GM21381 (cell line): ENCODE measurements around the gene LCLAT1.
"Not testable (repeated sequence)": the region's sequence is repeated elsewhere in the genome, so short reads cannot be mapped to it uniquely, and the experiment has no call there.

Experiments
- ATAC-seq: cut with Tn5 transposase; IDR thresholded peaks from one replicate; pipeline ENCODE4 v1.9.1; 2021; ENCODE audit warnings: mild to moderate bottlenecking, moderate library complexity; ENCODE audit not compliant: unreplicated experiment

The LCLAT1 gene

DNA sequence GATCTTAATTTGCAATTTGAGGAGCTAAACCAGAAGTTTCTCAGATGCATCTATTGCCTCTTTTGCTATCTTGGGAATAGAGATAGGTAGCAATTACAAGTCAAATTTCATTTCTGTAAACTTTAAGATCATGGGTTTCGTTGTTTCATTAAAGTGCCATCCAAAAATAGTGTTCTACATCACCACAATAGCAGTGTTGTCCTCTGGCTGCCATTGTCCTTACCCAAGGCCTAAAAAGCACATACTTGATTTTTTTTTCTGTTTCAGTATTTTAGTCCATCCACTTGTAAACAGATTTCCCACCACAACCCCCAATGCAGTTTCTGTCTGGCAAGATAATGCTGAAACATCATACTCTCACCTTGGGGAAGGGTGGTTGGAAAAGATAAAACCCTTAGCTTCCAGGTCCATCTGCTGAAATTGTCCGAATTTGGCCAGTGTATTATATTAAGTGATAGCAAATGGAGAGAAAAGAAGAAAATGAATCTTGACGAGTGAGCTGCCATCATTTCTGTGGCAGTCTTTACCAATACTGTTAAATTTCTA is 136.2 kb downstream of the LCLAT1 start:
- no peak for ATAC-seq

DNA sequence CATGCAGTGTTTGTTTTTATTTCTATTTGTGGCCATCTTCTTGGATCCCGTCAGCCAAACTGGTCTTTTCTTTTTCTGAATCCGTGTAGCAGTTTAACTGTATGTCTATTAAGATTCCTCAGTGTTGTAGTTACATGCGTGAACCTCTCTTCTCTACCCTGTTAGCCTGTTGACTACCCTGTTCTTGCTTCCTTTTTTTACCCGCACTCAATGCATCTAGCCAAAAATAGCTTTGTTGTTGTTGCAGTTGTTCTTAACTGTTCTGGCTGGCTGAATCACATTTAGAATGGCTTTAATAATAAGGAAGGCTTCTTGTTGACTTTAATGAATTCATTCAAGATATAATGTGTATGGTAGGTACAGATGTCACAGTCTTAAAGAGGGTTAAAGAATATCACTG is 137.1 kb downstream of the LCLAT1 start:
- ATAC-seq = peak; percentile 77

DNA sequence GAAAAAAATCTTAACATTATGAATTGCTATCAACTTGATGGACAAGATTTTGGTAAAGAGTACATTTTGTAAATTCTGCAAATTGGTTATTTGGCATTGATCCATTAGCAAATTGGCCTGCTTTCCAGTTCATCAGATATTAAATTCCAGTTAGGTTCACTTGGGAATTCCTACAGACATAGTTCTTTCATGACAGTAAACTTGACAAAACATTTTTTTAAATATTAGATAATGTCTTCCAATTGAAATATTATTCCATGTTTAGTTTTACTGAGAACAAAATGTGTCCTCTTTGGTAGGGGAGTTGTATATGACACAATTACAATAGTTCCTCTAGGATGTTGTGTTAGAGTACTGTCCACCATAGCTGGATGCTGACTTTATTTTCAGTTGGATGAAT is 141.9 kb downstream of the LCLAT1 start:
- ATAC-seq = no peak

DNA sequence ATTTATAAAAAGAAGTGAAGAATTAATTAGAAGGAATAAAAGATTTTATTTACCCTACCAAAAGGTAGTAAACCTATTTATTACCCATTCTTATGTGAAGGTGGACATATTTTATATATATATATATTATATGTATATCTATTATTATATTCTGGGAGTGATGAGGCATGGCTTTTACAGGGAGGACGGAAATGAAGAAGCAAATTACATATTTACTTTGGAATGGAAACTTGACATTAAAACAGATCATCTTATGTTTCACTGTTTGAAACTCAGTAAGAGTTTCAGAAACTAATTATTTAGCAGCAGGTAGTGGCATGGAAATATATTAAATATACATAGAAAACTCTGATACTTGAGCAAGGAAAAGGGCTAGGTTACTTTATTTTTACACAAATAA is 143.4 kb downstream of the LCLAT1 start:
- ATAC-seq = no peak

DNA sequence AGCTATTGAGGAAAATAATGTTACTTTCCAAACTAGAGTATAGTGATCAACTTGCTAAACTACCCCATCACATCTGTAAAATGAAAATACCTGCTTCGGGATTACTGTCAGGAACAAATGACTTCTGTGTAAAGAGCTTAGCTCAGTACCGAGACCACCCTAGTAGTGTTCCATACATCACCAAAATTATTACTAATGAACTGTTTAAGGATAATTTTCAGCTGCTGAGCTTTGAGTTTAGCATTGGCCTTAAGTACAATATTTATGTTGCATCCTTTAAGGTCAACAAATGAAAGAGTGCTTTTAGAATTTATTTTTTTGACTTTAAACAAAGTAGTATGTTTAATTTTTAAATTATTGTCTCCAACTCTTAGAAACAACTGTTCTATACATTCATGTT is 144.1 kb downstream of the LCLAT1 start:
- no peak for ATAC-seq

DNA sequence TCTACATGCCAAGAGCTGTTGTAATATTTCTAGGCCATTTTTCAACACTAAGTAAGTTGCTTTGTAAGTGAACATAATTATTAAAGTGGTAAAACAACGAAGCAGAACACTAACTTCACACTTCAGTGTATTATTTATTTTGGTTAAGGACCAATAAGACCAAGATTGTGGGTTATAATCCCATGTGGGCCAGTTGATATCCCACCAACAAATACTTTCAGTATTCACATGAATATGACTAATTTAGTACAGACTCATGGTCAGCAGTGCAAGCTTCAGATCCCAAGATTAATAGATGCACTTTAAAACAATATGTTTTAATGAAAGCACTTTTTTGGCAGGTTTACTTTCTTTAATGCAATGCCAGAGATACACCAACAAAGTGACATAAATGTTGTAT is 154.3 kb downstream of the LCLAT1 start:
- ATAC-seq = no peak

DNA sequence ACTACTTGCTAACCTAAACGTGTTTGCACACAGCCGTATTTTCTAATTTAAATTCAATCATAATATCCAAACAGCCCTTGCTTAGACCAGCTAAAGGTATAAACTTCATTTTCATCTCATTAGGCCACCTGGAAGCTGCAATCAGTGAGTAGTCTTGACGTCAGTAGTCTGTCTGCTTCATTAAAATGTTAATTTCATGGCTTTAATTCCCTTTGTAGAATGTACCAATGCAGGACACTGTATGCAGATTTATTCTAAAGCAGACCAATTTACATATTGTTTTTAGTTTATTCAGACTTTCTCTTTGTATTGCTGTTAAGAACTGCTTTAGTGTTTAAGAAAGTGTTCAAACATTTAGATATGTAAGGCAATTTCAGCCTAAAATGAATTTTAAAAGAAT is 158.2 kb downstream of the LCLAT1 start:
- ATAC-seq = no peak

DNA sequence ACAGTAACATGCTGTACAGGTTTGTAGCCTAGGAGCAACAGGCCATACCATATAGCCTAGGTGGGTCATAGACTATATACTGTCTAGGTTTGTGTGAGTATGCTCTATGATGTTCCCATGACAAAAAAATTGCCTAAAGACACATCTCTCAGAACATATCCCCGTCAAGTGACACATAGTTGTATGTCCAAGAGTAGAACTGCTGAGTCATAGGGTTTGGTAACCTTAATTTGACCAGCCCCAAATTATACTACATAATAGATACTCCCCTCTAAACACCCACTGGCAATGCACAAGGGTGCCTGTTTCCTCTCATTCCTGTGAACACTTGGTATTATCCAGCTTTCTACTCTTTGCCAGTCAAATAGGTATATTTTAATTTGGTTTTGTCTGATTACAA is 161.6 kb downstream of the LCLAT1 start:
- ATAC-seq = no peak

DNA sequence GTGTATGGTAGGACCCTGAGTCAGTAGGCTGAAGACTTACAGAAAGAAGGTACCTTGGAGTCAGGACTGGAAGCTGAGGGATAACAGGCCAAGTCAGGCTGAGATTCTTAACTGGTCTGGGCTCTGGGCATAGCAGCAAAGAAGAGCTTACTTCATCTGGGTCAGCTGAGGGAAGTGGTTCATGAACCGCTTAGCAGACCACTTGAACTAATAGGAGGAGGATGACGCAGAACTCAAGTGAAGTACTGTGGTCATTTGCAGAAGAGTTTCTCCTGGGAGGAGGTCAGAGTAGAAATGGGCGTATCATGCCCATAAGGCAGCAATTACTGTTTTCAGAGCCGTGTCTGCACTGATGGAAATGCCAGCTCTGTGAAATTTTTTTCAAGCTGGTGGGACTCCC is 164.5 kb downstream of the LCLAT1 start:
- no peak for ATAC-seq

DNA sequence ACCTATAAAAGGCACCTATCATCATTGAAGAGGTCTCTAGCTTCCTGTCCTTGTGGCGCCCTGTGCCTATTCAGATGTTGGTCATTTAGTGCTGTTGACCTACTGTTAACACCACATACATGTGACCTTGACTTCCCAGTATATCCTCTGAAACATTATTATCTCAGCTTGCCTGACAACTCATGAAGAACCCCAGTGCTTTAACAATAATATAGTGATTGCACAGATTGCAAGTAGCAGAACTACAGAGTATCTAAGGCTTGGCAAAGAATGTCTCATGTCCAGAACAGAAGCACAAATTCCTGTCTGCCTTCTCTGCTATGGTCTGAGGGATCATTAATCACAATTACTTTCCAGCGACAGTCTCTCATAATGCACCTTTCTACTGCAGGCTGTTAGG is 165.3 kb downstream of the LCLAT1 start:
- no peak for ATAC-seq

DNA sequence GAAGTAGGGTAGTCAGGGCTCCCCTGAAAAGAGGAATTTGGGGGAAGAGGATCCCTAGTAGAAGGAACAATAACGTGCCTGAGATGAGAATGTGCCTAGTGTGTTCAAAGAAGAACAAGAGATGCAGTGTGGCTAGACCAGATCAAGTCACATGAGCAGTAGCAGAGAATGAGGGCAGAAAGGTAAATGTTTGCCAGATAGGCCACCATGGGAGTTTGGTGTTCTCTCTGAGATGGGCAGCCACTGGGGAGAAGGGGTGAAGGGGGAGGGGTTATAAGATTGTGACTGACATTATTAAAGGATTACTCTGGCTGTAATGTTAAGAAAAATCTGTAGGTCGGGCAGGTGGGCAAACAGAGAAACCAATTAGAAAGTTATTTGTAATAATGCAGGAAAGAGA is 166.0 kb downstream of the LCLAT1 start:
- ATAC-seq = no peak

DNA sequence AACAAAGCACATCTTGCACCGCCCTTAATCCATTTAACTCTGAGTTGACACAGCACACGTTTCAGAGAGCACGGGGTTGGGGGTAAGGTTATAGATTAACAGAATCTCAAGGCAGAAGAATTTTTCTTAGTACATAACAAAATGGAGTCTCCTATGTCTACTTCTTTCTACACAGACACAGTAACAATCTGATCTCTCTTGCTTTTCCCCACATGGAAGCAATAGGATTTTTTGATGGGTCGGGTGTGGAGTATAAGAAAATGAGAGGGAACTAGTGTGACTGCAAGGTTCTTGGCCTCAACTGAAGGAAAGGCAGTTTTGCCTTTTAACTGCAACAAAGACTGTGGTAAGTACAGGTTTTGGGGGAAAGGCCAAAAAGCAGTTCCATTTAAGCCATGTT is 167.2 kb downstream of the LCLAT1 start:
- not testable (repeated sequence) for ATAC-seq

DNA sequence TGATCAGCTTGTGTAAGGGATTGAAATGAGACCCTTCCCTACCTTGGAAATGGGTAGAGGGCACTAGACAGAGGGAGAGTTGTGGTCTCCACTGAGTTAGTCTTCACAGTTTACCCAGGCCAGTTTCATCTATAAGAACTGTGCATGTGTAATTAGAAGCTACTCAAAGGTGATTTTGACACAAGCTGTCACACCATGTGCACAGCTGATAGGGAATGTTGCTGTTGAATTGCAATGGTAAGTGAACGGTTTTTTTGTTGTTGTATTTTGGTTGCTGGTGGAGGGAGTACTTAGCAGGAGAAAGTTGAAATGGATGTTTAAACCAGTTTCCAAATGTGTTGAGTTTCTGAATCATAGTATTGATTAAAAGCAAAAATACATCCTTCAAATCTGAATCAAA is 168.9 kb downstream of the LCLAT1 start:
- ATAC-seq = no peak

DNA sequence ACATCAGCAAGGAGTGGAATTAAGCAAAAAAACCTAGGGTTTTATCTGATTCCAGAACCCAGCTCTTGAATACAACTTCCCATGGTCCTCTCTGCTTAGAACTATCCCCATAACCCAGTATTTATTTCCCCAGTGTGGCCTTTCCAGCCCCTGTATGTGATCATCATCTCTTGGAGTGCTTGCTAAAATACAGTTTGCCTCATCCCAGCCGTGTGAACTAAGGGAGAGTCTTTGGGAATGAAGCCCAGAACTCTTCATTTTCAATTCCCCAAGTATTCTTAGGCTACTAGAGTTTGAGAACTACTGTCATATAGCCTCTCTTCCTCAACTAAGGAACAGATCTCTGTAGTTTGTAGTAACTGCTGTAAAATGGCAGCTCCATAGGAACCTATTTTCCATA is 173.1 kb downstream of the LCLAT1 start:
- ATAC-seq = no peak

DNA sequence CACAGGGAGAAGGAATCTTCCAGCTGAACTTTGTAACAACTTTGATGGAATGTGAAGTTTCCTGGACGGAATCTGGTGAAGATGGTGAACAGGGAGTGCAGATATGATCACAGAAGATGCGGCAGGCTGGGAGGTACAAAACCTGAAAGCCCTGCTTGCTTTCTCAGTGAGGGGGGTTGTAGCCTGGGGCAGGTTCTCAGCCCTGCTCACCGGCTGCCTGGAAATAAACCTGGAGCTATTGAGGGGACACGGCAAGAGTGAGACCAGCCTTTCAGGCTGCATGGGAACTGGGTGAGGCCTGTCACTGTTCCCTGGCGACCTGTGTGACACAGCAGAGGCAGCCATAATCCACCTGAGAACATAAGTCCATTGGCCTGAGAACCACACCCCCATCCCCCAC is 174.8 kb downstream of the LCLAT1 start:
- no peak for ATAC-seq

DNA sequence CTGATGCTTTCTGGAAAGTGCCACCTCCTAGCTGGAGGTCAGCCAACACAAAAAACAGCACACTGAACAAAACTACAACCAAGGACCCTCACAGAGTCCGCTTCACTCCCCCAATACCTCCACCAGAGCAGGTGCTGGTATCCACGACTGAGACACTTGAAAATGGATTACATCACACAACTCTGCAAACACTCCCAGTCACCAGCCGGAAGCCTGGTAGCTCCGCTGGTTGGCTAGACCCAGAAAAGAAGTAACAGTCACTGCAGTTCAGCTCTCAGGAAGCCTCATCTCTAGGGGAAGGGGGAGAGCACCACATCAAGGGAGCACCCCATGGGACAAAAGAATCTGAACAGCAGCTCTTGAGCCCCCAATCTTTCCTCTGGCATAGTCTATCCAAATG is 175.4 kb downstream of the LCLAT1 start:
- ATAC-seq = no peak

DNA sequence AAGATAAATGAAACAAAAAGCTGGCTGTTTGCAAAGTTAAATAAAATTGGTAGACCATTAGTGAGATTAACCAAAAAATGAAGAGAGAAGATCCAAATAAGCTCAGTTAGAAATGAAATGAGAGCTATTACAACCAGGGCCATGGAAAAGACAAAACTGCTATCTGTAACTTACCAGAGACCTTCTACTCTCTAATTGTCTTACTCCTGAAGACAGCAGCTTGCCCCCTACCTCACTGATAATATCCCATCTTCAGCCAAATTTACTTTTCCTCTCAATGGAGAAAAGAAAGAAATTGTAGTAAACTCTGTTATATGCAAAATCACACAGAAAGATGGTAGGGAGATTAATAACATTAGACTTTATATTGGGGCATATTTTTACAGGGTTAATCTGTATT is 178.2 kb downstream of the LCLAT1 start:
- no peak for ATAC-seq

DNA sequence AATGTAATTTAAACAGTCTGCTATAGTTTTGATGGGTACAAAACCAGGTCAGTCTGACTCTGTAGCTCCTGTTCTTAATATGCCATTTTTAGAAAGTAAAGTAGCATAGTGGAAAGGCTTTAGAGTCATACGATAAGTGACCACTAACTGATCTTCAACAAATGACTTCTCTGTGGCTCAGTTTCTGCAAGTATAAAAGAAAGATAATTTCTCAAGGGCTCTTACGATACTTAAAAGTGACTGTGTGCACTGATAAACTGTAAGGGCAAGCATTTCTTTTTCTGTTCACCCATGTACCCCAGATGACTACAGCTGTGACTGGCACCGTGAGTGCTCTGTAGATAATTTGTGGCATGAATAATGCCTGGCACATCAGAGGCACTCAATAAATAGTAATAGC is 178.7 kb downstream of the LCLAT1 start:
- ATAC-seq = no peak

DNA sequence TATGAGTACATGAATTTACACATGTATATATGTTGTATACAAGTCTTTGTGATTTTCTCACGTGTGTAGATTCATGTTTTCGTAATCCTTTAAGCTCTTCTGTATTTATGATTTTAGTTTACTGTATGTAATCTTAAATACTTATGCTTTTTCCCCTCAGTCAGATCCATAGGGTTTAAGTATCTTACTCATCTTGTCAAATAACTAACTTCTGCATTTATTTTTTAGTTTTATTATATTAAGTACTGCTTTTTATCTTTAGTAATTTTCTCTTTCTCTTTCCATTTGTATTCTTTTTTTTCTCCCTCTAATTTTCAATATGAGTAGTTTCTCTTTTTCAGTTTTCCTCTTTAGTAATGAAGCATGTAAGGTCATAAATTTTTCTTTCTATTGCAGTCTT is 179.4 kb downstream of the LCLAT1 start:
- no peak for ATAC-seq

DNA sequence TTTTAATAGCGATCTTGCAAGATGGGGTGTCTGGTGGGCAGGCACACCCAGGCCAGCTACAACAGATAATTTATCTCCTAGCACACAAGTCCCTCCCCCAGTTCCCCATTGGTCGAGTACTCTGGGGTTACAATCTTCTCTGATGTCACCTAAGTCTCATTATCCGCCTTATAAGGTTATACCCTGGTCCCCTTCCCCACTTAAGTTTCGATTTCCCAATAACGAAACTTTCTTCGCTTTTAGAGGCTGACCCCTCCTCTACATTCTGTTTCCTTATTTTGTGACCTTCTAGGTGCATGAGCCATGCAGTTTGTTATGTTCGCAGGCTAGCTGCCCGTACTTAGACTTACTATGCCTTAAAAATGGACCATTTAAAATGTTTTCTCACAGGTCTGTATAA is 180.1 kb downstream of the LCLAT1 start:
- ATAC-seq = no peak

DNA sequence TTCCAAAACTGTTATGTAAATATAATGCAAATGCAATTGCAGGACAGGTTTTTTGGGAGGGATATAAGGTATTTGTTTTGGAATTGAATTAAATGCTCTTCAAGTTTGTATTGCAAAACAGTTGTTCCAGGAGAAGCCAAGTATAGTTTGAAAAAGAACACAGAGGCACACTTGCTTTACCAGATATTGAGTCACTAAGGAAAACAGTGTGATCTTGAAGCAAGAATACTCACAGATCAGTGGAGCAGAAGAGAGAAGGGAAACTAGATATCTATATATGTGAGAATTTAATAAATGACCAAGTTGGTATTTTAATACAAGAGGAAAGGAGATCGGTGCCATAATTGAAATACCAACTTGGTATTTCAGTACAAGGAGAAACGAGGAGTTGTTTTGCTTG is 181.3 kb downstream of the LCLAT1 start:
- no peak for ATAC-seq

DNA sequence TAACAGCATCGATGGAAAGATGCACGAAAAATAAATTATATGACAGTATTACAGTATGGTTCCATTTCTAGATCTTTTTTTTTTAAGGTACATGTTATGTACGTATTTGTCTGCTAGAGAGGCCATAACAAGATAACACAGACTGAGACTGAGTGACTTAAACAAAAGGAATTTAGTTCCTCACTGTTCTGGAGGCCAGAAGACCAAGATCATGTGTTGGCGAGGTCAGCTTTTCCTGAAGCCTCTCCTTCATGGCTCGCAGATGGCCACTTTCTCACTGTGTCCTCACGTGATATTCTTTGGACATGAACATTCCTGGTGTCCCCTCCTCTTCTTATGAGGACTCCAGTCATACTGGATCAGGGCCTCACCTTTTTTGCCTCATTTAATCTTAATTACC is 182.8 kb downstream of the LCLAT1 start:
- ATAC-seq = no peak

DNA sequence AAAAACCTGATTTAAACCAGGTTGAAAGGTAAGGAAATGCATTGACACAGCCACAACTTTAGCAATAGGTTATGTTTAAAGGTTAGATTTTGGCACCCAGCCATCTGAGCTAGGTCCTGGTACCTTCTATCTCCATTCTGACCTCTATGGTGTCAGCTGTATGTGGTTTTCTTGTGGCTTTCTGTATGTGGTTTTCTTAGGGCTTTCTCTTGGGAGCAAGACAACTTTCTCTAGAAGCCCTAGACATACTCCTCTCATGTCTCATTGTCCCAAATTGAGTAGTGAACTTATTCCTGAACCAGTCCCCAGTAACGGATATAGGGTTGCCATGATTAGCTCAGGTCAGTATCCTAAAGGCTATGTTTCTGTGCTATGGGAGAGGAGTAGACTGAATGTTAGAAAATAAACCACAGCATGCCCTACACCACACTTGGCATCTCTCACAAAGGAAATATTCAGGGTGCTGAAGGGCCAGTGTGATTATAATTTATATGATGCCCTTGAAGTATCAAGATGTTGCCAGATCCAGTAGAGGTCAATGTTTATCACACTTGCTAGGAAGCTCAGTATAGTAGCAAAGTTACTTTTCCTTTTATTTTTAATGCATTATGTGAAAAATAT is 184.1 kb downstream of the LCLAT1 start:
- ATAC-seq = peak; percentile 80
